Fibroblast of lung (primary cell): ENCODE measurements around the gene ZBTB49. TPM values are rescaled to one million over a fixed set of nuclear protein-coding genes. Genes with fewer than 3 reads are reported as not detected.
"Not testable (repeated sequence)": the region's sequence is repeated elsewhere in the genome, so short reads cannot be mapped to it uniquely, and the experiment has no call there.

Experiments used
- DNase-seq, 2 donors: peaks; one replicate each; pipeline versions ENCODE4 v3.0.0 to v3.0.0-alpha.2; 2010; ENCODE audit warnings: low read depth in 2 of 2
- H2AFZ ChIP-seq: 2 replicates; pipeline ENCODE4 v1.5.1; 2012; ENCODE audit warnings: low read length, control low read depth, inconsistent platforms
- H3K27ac ChIP-seq: 2 replicates; pipeline ENCODE4 v1.5.1; 2011; ENCODE audit warnings: low read length, control low read depth; ENCODE audit not compliant: insufficient read depth
- H3K27me3 ChIP-seq: 2 replicates; pipeline ENCODE4 v1.5.1; 2011; ENCODE audit warnings: mild to moderate bottlenecking, low read length; ENCODE audit not compliant: control insufficient read depth, insufficient read depth
- H3K36me3 ChIP-seq: 2 replicates; pipeline ENCODE4 v1.5.1; 2011; ENCODE audit warnings: low read length; ENCODE audit not compliant: control insufficient read depth, insufficient read depth
- H3K4me1 ChIP-seq: 2 replicates; pipeline ENCODE4 v1.5.1; 2011; ENCODE audit warnings: low read length; ENCODE audit not compliant: control insufficient read depth, insufficient read depth; ENCODE audit errors: extremely low read depth
- H3K4me2 ChIP-seq: 2 replicates; pipeline ENCODE4 v1.5.1; 2011; ENCODE audit warnings: low read length, control low read depth; ENCODE audit not compliant: insufficient read depth; ENCODE audit errors: extremely low read depth
- H3K4me3 ChIP-seq, 4 experiments: fragments of 200-600 bp in 1 of 4; sonication (generic) in 1 of 4; replicated peaks in 1 of 4; 2 replicates each; pipeline ENCODE4 v1.5.1; 2011 to 2016; ENCODE audit warnings: low read length in 4 of 4, low read depth in 3 of 4, mild to moderate bottlenecking in 3 of 4, control low read depth in 2 of 4, inconsistent platforms in 1 of 4, mixed read lengths in 1 of 4; ENCODE audit not compliant: insufficient read depth in 1 of 4; ENCODE audit errors: control extremely low read depth in 1 of 4
- H3K79me2 ChIP-seq: 2 replicates; pipeline ENCODE4 v1.5.1; 2012; ENCODE audit warnings: mild to moderate bottlenecking, low read length, inconsistent platforms; ENCODE audit not compliant: control insufficient read depth, insufficient read depth
- H3K9ac ChIP-seq: 2 replicates; pipeline ENCODE4 v1.5.1; 2011; ENCODE audit warnings: mild to moderate bottlenecking, low read length, control low read depth; ENCODE audit not compliant: insufficient read depth
- H3K9me3 ChIP-seq: 2 replicates; pipeline ENCODE4 v1.5.1; 2012; ENCODE audit warnings: low read depth, low read length; ENCODE audit not compliant: control insufficient read depth, insufficient read depth
- H4K20me1 ChIP-seq: 2 replicates; pipeline ENCODE4 v1.5.1; 2011; ENCODE audit warnings: low read length; ENCODE audit not compliant: control insufficient read depth, insufficient read depth; ENCODE audit errors: extremely low read depth
- CTCF ChIP-seq, 2 donors: IDR thresholded peaks in 1 of 2; conservative IDR thresholded peaks in 1 of 2; 1 replicate in 1 of 2; 2 replicates in 1 of 2; pipeline ENCODE4 v1.5.1; 2011 to 2012; ENCODE audit warnings: low read length in 2 of 2, control low read depth in 1 of 2, inconsistent platforms in 1 of 2, low read depth in 1 of 2, mild to moderate bottlenecking in 1 of 2
- EZH2 ChIP-seq: IDR thresholded peaks from 2 replicates; pipeline ENCODE4 v1.5.1; 2012; ENCODE audit warnings: low read length, control low read depth, mild to moderate bottlenecking; ENCODE audit errors: missing control alignments
- polyA plus RNA-seq, 2 donors: library from polyadenylated mRNA; depleted of rRNA in 1 of 2; stranded (reverse) in 1 of 2; unstranded in 1 of 2; fragments of >200 nt; gene quantifications; 2 replicates each; pipeline ENCODE4 v1.2.1, GENCODE V29; 2011 to 2012; ENCODE audit warnings: missing spikeins in 1 of 2
- total RNA-seq: library from RNA; depleted of rRNA; stranded (reverse); fragments of >200 nt; gene quantifications from 2 replicates; pipeline ENCODE4 v1.2.1, GENCODE V29; 2014

ZBTB49 gene
- total and polyA plus RNA-seq, 2 donors (not counting 1 experiment from before 2014, with no cell fraction given) = 2.8 to 3.5 TPM

- H4K20me1 ChIP-seq = no peaks in the 10 kb centered on the region
- H3K36me3 ChIP-seq = no peaks in the 10 kb centered on the region
- no peaks in the 10 kb centered on the region for H3K9me3 ChIP-seq
- no peak for DNase-seq
- peaks cover 4% of the 10 kb centered on the region for H3K27me3 ChIP-seq
- H2AFZ ChIP-seq = no peak overlapping the region
- H3K4me2 ChIP-seq = no peak overlapping the region
- no peak overlapping the region for H3K9ac ChIP-seq
- no peaks in the 10 kb centered on the region for H3K79me2 ChIP-seq
- H3K4me3 ChIP-seq = no peak overlapping the region
- no peaks in the 10 kb centered on the region for H3K4me1 ChIP-seq
- no peak overlapping the region for H3K27ac ChIP-seq
- no peak for TF ChIP-seq EZH2
- no peak for TF ChIP-seq CTCF (conservative IDR thresholded peaks at IDR 0.05 in 1 of 2, IDR thresholded peaks at IDR 0.05 in 1 of 2; ENCODE audit: low read depth in 1 of 2, low read length in 2 of 2)
Observed at GRCh38 chr4:4256799-4257198, 33.3 kb upstream of the ZBTB49 start.

GRCh38 chr4:4257705-4258104 lies 32.3 kb upstream of the ZBTB49 start:
- not testable (repeated sequence) for H3K4me1 ChIP-seq, H3K4me3 ChIP-seq, H3K4me2 ChIP-seq, H3K36me3 ChIP-seq, H3K27me3 ChIP-seq, H4K20me1 ChIP-seq, H3K9me3 ChIP-seq, H3K9ac ChIP-seq, H3K27ac ChIP-seq, DNase-seq, H3K79me2 ChIP-seq, H2AFZ ChIP-seq

- TF ChIP-seq CTCF (conservative IDR thresholded peaks at IDR 0.05 in 1 of 2, IDR thresholded peaks at IDR 0.05 in 1 of 2; ENCODE audit: low read depth in 1 of 2, low read length in 2 of 2) (no peak), EZH2 (no peak)
- H3K9ac ChIP-seq = no peak overlapping the region
- DNase-seq = no peak
- no peaks in the 10 kb centered on the region for H3K4me1 ChIP-seq
- H3K9me3 ChIP-seq = no peaks in the 10 kb centered on the region
- H3K27me3 ChIP-seq = peaks cover 4% of the 10 kb centered on the region
- no peaks in the 10 kb centered on the region for H3K36me3 ChIP-seq
- no peak overlapping the region for H2AFZ ChIP-seq
- H3K4me2 ChIP-seq = no peak overlapping the region
- no peaks in the 10 kb centered on the region for H4K20me1 ChIP-seq
- no peak overlapping the region for H3K4me3 ChIP-seq
- H3K79me2 ChIP-seq = no peaks in the 10 kb centered on the region
- no peak overlapping the region for H3K27ac ChIP-seq
Observed at GRCh38 chr4:4259484-4260100, 30.5 kb upstream of the ZBTB49 start.
